GM12878 (cell line): ENCODE measurements around the gene NSDHL. TPM values are rescaled to one million over a fixed set of nuclear protein-coding genes. Genes with fewer than 3 reads are reported as not detected.

ENCODE experiments used
- ATAC-seq: fragments of 200-7000 bp; cut with Tn5 transposase; 3 replicates; pipeline ENCODE4 v1.9.1; 2020; ENCODE audit warnings: mild to moderate bottlenecking, moderate library complexity
- BruUV-seq: library from RNA; stranded (reverse); fragments of 400-500 nt; replicated peaks from 2 replicates; lab custom pipeline; 2021; lab: Mats Ljungman, UMichigan
- CTCF ChIA-PET: fragments of 300-600 bp; sonication (Branson Sonifier 250); formaldehyde crosslinking; extraction: SDS; loops from one replicate; lab custom pipeline; 2021; ENCODE audit warnings: inconsistent platforms; lab: Yijun Ruan, JAX
- POLR2A ChIA-PET: fragments of 350-600 bp; formaldehyde crosslinking; extraction: SDS; loops from one replicate; lab custom pipeline; 2021; ENCODE audit warnings: inconsistent platforms; lab: Charles Lee
- RAD21 ChIA-PET: fragments of 300-600 bp; sonication (Branson Sonifier 250); formaldehyde crosslinking; loops from one replicate; lab custom pipeline; 2023; ENCODE audit warnings: antibody characterized with exemption; ENCODE audit not compliant: unreplicated experiment; lab: Charles Lee
- SMC1A ChIA-PET: fragments of 300-600 bp; sonication (Branson Sonifier 250); formaldehyde crosslinking; loops from one replicate; lab custom pipeline; 2023; ENCODE audit not compliant: unreplicated experiment, uncharacterized antibody; lab: Charles Lee
- DNase-seq: peaks from one replicate; pipeline ENCODE4 v3.0.0-alpha.2; 2011; ENCODE audit warnings: low read depth, low spot score
- FAIRE-seq: peaks from 3 replicates; lab custom pipeline; 2011; peaks lifted over from hg19 to GRCh38; lab: Jason Lieb, UNC
- H2AFZ ChIP-seq: 2 replicates; pipeline ENCODE4 v1.6.0; 2011; ENCODE audit warnings: low read depth, low read length, control low read depth; ENCODE audit not compliant: control insufficient read depth
- H3K27ac ChIP-seq: 2 replicates; pipeline ENCODE4 v1.5.1; 2011; ENCODE audit warnings: control low read depth; ENCODE audit not compliant: control insufficient read depth, insufficient read depth
- H3K27me3 ChIP-seq, 2 experiments: replicated peaks in 1 of 2; 2 replicates each; pipeline versions ENCODE4 v1.6.0 to v1.6.1; 2011; ENCODE audit warnings: low read length in 1 of 2; ENCODE audit not compliant: control insufficient read depth in 2 of 2, insufficient read depth in 2 of 2
- H3K36me3 ChIP-seq, 2 experiments: 2 replicates each; pipeline ENCODE4 v1.5.1; 2011; ENCODE audit warnings: low read length in 1 of 2; ENCODE audit not compliant: control insufficient read depth in 2 of 2, insufficient read depth in 2 of 2
- H3K4me1 ChIP-seq: 2 replicates; pipeline ENCODE4 v1.6.1; 2011; ENCODE audit warnings: mild to moderate bottlenecking, low read length, moderate library complexity, mixed read lengths; ENCODE audit not compliant: control insufficient read depth, insufficient read depth
- H3K4me2 ChIP-seq: 2 replicates; pipeline ENCODE4 v1.6.0; 2011; ENCODE audit warnings: control low read depth; ENCODE audit not compliant: control insufficient read depth, insufficient read depth
- H3K4me3 ChIP-seq: fragments of 200-600 bp; sonication (generic); 2 replicates; pipeline ENCODE4 v1.5.1; 2016
- H3K79me2 ChIP-seq: 2 replicates; pipeline ENCODE4 v1.6.0; 2011; ENCODE audit warnings: low read length; ENCODE audit not compliant: control insufficient read depth, insufficient read depth
- H3K9ac ChIP-seq: 2 replicates; pipeline ENCODE4 v1.8.0; 2011; ENCODE audit warnings: low read length, control low read depth, mixed read lengths; ENCODE audit not compliant: control insufficient read depth, insufficient read depth
- H3K9me3 ChIP-seq: replicated peaks from 3 replicates; pipeline ENCODE4 v1.5.1; 2011; ENCODE audit warnings: mild to moderate bottlenecking, low read length; ENCODE audit not compliant: control insufficient read depth, insufficient read depth
- H4K20me1 ChIP-seq: 2 replicates; pipeline ENCODE4 v1.6.0; 2011; ENCODE audit not compliant: control insufficient read depth, insufficient read depth
- BCL3 ChIP-seq: IDR thresholded peaks from 2 replicates; pipeline ENCODE4 v1.6.1; 2011; ENCODE audit warnings: borderline replicate concordance, low read depth, mild to moderate bottlenecking, moderate library complexity, low read length; ENCODE audit not compliant: insufficient read depth, poor library complexity, severe bottlenecking
- ESRRA ChIP-seq: IDR thresholded peaks from 2 replicates; pipeline ENCODE4 v1.6.1; 2012; ENCODE audit warnings: mild to moderate bottlenecking, low read length, improper control_type of control experiment
- FOXM1 ChIP-seq: IDR thresholded peaks from 2 replicates; pipeline ENCODE4 v1.6.1; 2012; ENCODE audit warnings: low read depth, mild to moderate bottlenecking, inconsistent platforms, low read length, moderate library complexity
- RELB ChIP-seq: fragments of 450-650 bp; IDR thresholded peaks from 2 replicates; pipeline ENCODE4 v1.6.1; 2017; ENCODE audit warnings: low read depth, mild to moderate bottlenecking, moderate library complexity
- SRF ChIP-seq, 2 experiments: IDR thresholded peaks; 2 replicates each; pipeline ENCODE4 v1.6.1; 2011; ENCODE audit warnings: low read depth in 2 of 2, low read length in 2 of 2, mild to moderate bottlenecking in 1 of 2, moderate library complexity in 1 of 2
- STAT3 ChIP-seq: IDR thresholded peaks from 2 replicates; pipeline ENCODE4 v1.6.1; 2011; ENCODE audit warnings: low read depth, low read length, improper control_type of control experiment
- WGBS: methylation state at CpG from one replicate; pipeline ENCODE4 v1.1.6; 2016; ENCODE audit warnings: low lambda C conversion rate; ENCODE audit not compliant: insufficient replicate concordance, insufficient coverage; ENCODE audit errors: missing lambda C conversion rate; 5-methylcytosine and 5-hydroxymethylcytosine counted together
- in situ Hi-C: fragments of 300-500 bp; cut with MboI; formaldehyde crosslinking; loops from 9 replicates; pipeline ENCODE4 v1.14.3; 2018; ENCODE audit warnings: mixed read lengths
- intact Hi-C: fragments of 100-400 bp; cut with micrococcal nuclease; formaldehyde crosslinking; loops from one replicate; pipeline ENCODE4 v1.14.2; 2022; ENCODE audit not compliant: unreplicated experiment
- polyA plus RNA-seq, 11 experiments: library from polyadenylated mRNA; depleted of rRNA in 4 of 11; unstranded in 6 of 11; stranded (reverse) in 5 of 11; fragments of >200 nt; fragmentation: Nextera tagmentation in 4 of 11; fragmentation: Illumina TruSeq in 1 of 11; extraction: Ambion mirVana in 4 of 11; extraction: Trizol in 1 of 11; gene quantifications; 1 replicate in 1 of 11; 2 replicates in 10 of 11; pipeline versions ENCODE4 v1.2.1 to v1.2.3, GENCODE V29; 2011 to 2016; ENCODE audit warnings: inconsistent platforms in 2 of 11, missing spikeins in 2 of 11, low read depth in 1 of 11
- total RNA-seq, 4 experiments: library from RNA; depleted of rRNA in 3 of 4; stranded (reverse); fragments of >200 nt in 3 of 4; fragmentation: Illumina TruSeq in 1 of 4; extraction: Trizol in 1 of 4; gene quantifications; 2 replicates each; pipeline versions ENCODE4 v1.2.1 to v1.2.3, GENCODE V29; 2013 to 2021

NSDHL gene
- total and polyA plus RNA-seq, 10 of the 15 experiments (the other 5 are each of a cell fraction or from before 2014, with no cell fraction given) = 16.9 to 37.1 (median 26.9) TPM

- ATAC-seq (no peak), FAIRE-seq (no peak), DNase-seq (no peak)
- 35% methylated on average over 8 of the region's 8 CpGs for WGBS
- ChIA-PET POLR2A (no interaction called here), SMC1A (no interaction called here), CTCF (interaction anchor here (0.6 kb wide), 1 partner anchor 130 kb away, joined by 3 read pairs; no protein-coding TSS in a partner anchor), RAD21 (no interaction called here)
- Histone ChIP-seq H3K4me2 (no peak overlapping the region), H3K4me3 (no peak overlapping the region), H3K9ac (no peak overlapping the region), H3K79me2 (no peaks in the 10 kb centered on the region), H3K36me3 (no peaks in the 10 kb centered on the region), H3K4me1 (no peaks in the 10 kb centered on the region), H4K20me1 (no peaks in the 10 kb centered on the region), H3K27me3 (no peaks in the 10 kb centered on the region; a peak in 1 of 4 replicates), H3K27ac (no peak overlapping the region), H2AFZ (no peak overlapping the region), H3K9me3 (no peaks in the 10 kb centered on the region)
- no peak for TF ChIP-seq STAT3
- TF ChIP-seq FOXM1 = no peak
- TF ChIP-seq BCL3 = no peak
- TF ChIP-seq ESRRA = no peak
- TF ChIP-seq RELB = no peak
- TF ChIP-seq SRF (IDR thresholded peaks at IDR 0.05; ENCODE audit: low read depth in 2 of 2, low read length in 2 of 2) = no peak
- intact Hi-C loops (no loop called here), in situ Hi-C loops (no loop called here)
- BruUV-seq = no TSS peak
Observed at GRCh38 chrX:152896450-152896849, 65.6 kb downstream of the NSDHL start.
